ENCODE data around the gene CTNNA2. TPM values are rescaled to one million over a fixed set of nuclear protein-coding genes. Genes with fewer than 3 reads are reported as not detected.

The CTNNA2 gene
- total RNA-seq, 1 experiment from 2014 or later = 5.5 TPM

DNA sequence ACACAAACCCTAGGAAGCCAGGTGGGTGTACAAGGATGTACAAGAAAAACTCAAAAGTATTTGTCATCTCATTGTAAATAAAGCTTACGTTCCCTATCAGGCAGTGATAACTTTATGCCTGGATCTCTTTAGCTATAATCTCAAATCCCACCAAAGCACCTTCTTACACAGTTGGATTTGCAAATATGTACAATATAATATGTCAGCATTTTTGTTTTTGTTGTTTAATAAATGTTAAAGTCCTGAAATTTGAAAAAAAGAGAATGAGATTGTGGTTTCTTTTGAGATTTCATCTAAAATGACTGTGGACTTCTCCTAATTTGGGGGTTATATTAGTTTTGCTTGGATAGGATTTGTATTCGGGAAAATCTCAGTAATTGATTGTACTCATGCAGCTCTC lies 709.8 kb downstream of the CTNNA2 start:
- Mint-ChIP-seq H3K9me3 (peaks cover 4 to 7% of the 10 kb centered on the region in 2 experiments; a peak in 4 of 5 replicates), H3K27ac (no peak overlapping the region), H3K4me1 (no peaks in the 10 kb centered on the region), H3K36me3 (ENCODE audit: insufficient read depth in 1 of 3, low read depth in 3 of 3) (peaks cover 0 to 6% (median 0%) of the 10 kb centered on the region in 3 experiments; a peak in 2 of 7 replicates), H3K27me3 (ENCODE audit: low read depth) (no peaks in the 10 kb centered on the region), H3K4me3 (no peak overlapping the region)
- Histone ChIP-seq H3K14ac (ENCODE audit: insufficient read depth, low read length) (no peak overlapping the region), H3K27ac (ENCODE audit: insufficient read length, low read depth, low read length) (no peak overlapping the region), H4K5ac (ENCODE audit: insufficient read length, low read depth, low read length) (no peak overlapping the region), H2BK12ac (ENCODE audit: insufficient read length, low read depth, low read length) (no peak overlapping the region), H3K56ac (ENCODE audit: insufficient read length, low read depth, low read length) (no peak overlapping the region), H3K18ac (ENCODE audit: insufficient read length, low read depth, low read length) (no peak overlapping the region), H3K9me3 (ENCODE audit: control insufficient read depth, low read depth, low read length) (no peaks in the 10 kb centered on the region), H3K79me2 (ENCODE audit: insufficient read depth, low read length) (no peaks in the 10 kb centered on the region), H2BK15ac (ENCODE audit: low read depth, low read length) (no peak overlapping the region), H3K27me3 (ENCODE audit: insufficient read depth, low read length) (no peaks in the 10 kb centered on the region), H3K9ac (ENCODE audit: extremely low read depth, insufficient read length, low read length) (no peak overlapping the region), H4K91ac (ENCODE audit: insufficient read length, low read depth, low read length) (no peak overlapping the region), H2AFZ (ENCODE audit: low read length) (no peak overlapping the region), H3K4me1 (ENCODE audit: insufficient read depth, low read length) (no peaks in the 10 kb centered on the region), H4K20me1 (ENCODE audit: control insufficient read depth, insufficient read depth, insufficient read length) (no peaks in the 10 kb centered on the region), H3K4me2 (ENCODE audit: insufficient read depth, insufficient read length, low read length) (no peak overlapping the region), H2BK5ac (ENCODE audit: insufficient read length, low read length) (no peak overlapping the region), H3K79me1 (ENCODE audit: insufficient read depth, low read depth, low read length, poor library complexity, severe bottlenecking) (no peaks in the 10 kb centered on the region), H3K4ac (ENCODE audit: low read depth, low read length) (no peak overlapping the region), H2AK5ac (ENCODE audit: insufficient read length, low read length) (no peak overlapping the region), H3T11ph (ENCODE audit: low read length) (no peak overlapping the region), H2BK20ac (ENCODE audit: low read depth, low read length, poor library complexity, severe bottlenecking) (no peak overlapping the region), H3K23me2 (ENCODE audit: insufficient read length, low read depth, low read length, poor library complexity, severe bottlenecking) (no peaks in the 10 kb centered on the region), H2BK120ac (ENCODE audit: low read depth, low read length, poor library complexity, severe bottlenecking) (no peak overlapping the region), H3K23ac (ENCODE audit: insufficient read length, low read depth, low read length) (no peak overlapping the region), H4K8ac (replicated peaks; ENCODE audit: insufficient read length, low read depth, low read length) (no peak overlapping the region)
- DNase-seq = no peak
- no CpG with 5 or more reads among the region's 2 CpGs for WGBS (ENCODE audit: extremely low coverage, insufficient read length, low lambda C conversion rate)
- no peak for TF ChIP-seq CTCF (conservative IDR thresholded peaks at IDR 0.05)

Measured in H9 (cell line).